Measurements from ENCODE around the gene CHDH. TPM values are rescaled to one million over a fixed set of nuclear protein-coding genes. Genes with fewer than 3 reads are reported as not detected.

CHDH gene
- total and polyA plus RNA-seq, 10 donors = 0.19 to 4.9 (median 0.62) TPM

GRCh38 chr3:53837331-53837730 lies 8.9 kb downstream of the CHDH start:
- TF ChIP-seq POLR2AphosphoS5 (IDR thresholded peaks at IDR 0.05) (no peak), POLR2A (IDR thresholded peaks at IDR 0.05) (no peak), CTCF (IDR thresholded peaks at IDR 0.05 in 8 of 11, conservative IDR thresholded peaks at IDR 0.05 in 3 of 11) (no peak)
- H3K4me1 ChIP-seq = peaks cover 0 to 6% (median 0%) of the 10 kb centered on the region in 6 donors
- no peaks in the 10 kb centered on the region for H3K36me3 ChIP-seq
- no peak overlapping the region for H3K4me3 ChIP-seq
- no peak overlapping the region for H3K27ac ChIP-seq
- DNase-seq = no peak
- intact Hi-C loops (cut with DNase I; ENCODE audit: low total_unique reads) = no loop called here
- H3K27me3 ChIP-seq (replicated peaks in 1 of 7) = no peaks in the 10 kb centered on the region
- no peaks in the 10 kb centered on the region for H3K9me3 ChIP-seq
- WGBS, 5 donors = 59 to 75% (median 64%) methylated on average over 7 to 10 of the region's 10 CpGs

- Histone ChIP-seq H3K9me3 (no peaks in the 10 kb centered on the region), H3K4me1 (peaks cover 0 to 6% (median 0%) of the 10 kb centered on the region in 6 donors), H3K27me3 (replicated peaks in 1 of 7) (no peaks in the 10 kb centered on the region), H3K36me3 (no peaks in the 10 kb centered on the region), H3K4me3 (no peak overlapping the region), H3K27ac (no peak overlapping the region)
- 86 to 97% (median 89%) methylated on average over 7 to 9 of the region's 9 CpGs for WGBS, 5 donors
- no peak for DNase-seq
- intact Hi-C loops (cut with DNase I; ENCODE audit: low total_unique reads) = no loop called here
- TF ChIP-seq CTCF (IDR thresholded peaks at IDR 0.05 in 8 of 11, conservative IDR thresholded peaks at IDR 0.05 in 3 of 11) (no peak), POLR2AphosphoS5 (IDR thresholded peaks at IDR 0.05) (no peak), POLR2A (IDR thresholded peaks at IDR 0.05) (no peak)
Measured at GRCh38 chr3:53836084-53836872, 9.9 kb downstream of the CHDH start.

- 58 to 87% (median 80%) methylated on average over 1 of the region's 1 CpG for WGBS, 5 donors
- no peak overlapping the region for H3K4me3 ChIP-seq
- DNase-seq = no peak
- H3K27me3 ChIP-seq (replicated peaks in 1 of 7) = no peaks in the 10 kb centered on the region
- intact Hi-C loops (cut with DNase I; ENCODE audit: low total_unique reads) = no loop called here
- H3K9me3 ChIP-seq = no peaks in the 10 kb centered on the region
- H3K36me3 ChIP-seq = no peaks in the 10 kb centered on the region
- H3K27ac ChIP-seq = no peak overlapping the region
- H3K4me1 ChIP-seq = peaks cover 0 to 6% (median 0%) of the 10 kb centered on the region in 6 donors
- TF ChIP-seq POLR2A (IDR thresholded peaks at IDR 0.05) (no peak), POLR2AphosphoS5 (IDR thresholded peaks at IDR 0.05) (no peak), CTCF (IDR thresholded peaks at IDR 0.05 in 8 of 11, conservative IDR thresholded peaks at IDR 0.05 in 3 of 11) (no peak)
Measured at GRCh38 chr3:53835257-53835656, 11.0 kb downstream of the CHDH start.

GRCh38 chr3:53834429-53835095 lies 11.7 kb downstream of the CHDH start:
- TF ChIP-seq POLR2A (IDR thresholded peaks at IDR 0.05) (no peak), POLR2AphosphoS5 (IDR thresholded peaks at IDR 0.05) (no peak), CTCF (IDR thresholded peaks at IDR 0.05 in 8 of 11, conservative IDR thresholded peaks at IDR 0.05 in 3 of 11) (no peak)
- Histone ChIP-seq H3K4me1 (peaks cover 0 to 6% (median 0%) of the 10 kb centered on the region in 6 donors), H3K36me3 (no peaks in the 10 kb centered on the region), H3K9me3 (no peaks in the 10 kb centered on the region), H3K27me3 (replicated peaks in 1 of 7) (no peaks in the 10 kb centered on the region), H3K4me3 (no peak overlapping the region), H3K27ac (peak overlapping the region in 1 of 8 donors; percentile 17)
- intact Hi-C loops (cut with DNase I; ENCODE audit: low total_unique reads) = no loop called here
- no peak for DNase-seq
- 59 to 83% (median 75%) methylated on average over 6 of the region's 6 CpGs for WGBS, 5 donors
